HepG2 (cell line): Measurements from ENCODE around the gene UBE2Q2. TPM values are rescaled to one million over a fixed set of nuclear protein-coding genes. Genes with fewer than 3 reads are reported as not detected.

ENCODE experiments used
- ATAC-seq: fragments of 200-7000 bp; cut with Tn5 transposase; 3 replicates; pipeline ENCODE4 v1.9.1; 2020; ENCODE audit warnings: mild to moderate bottlenecking, moderate library complexity
- BruUV-seq: library from RNA; stranded (reverse); fragments of 400-500 nt; replicated peaks from 2 replicates; lab custom pipeline; 2021; lab: Mats Ljungman, UMichigan
- CTCF ChIA-PET: fragments of 300-600 bp; formaldehyde crosslinking; extraction: SDS; loops from one replicate; lab custom pipeline; 2021; ENCODE audit warnings: low total read pairs, inconsistent platforms, low intra/inter-chr PET ratio; lab: Yijun Ruan, JAX
- POLR2A ChIA-PET: fragments of 350-600 bp; sonication (Branson Sonifier 250); formaldehyde crosslinking; loops from one replicate; lab custom pipeline; 2020; ENCODE audit warnings: antibody characterized with exemption, inconsistent platforms; lab: Yijun Ruan, JAX
- DNase-seq: peaks from one replicate; pipeline ENCODE4 v3.0.0-alpha.2; 2015; ENCODE audit warnings: low spot score
- FAIRE-seq: peaks from 3 replicates; lab custom pipeline; 2011; peaks lifted over from hg19 to GRCh38; lab: Jason Lieb, UNC
- H2AFZ ChIP-seq: one replicate; pipeline ENCODE4 v1.6.1; 2011; ENCODE audit warnings: low read length, inconsistent platforms
- H3K27ac ChIP-seq: fragments of 300-600 bp; 3 replicates; pipeline ENCODE4 v1.8.0; 2011; ENCODE audit warnings: mixed run types, mild to moderate bottlenecking, mixed read lengths, low read length, inconsistent platforms; ENCODE audit not compliant: insufficient read depth; ENCODE audit errors: extremely low read length
- H3K27me3 ChIP-seq, 2 experiments: fragments of 200-600 bp in 1 of 2; 2 replicates in 1 of 2; 3 replicates in 1 of 2; pipeline versions ENCODE4 v1.6.0 to v1.8.0; 2011; ENCODE audit warnings: low read length in 2 of 2, mild to moderate bottlenecking in 2 of 2, moderate library complexity in 2 of 2, inconsistent platforms in 1 of 2; ENCODE audit not compliant: insufficient read depth in 2 of 2, control insufficient read depth in 1 of 2
- H3K36me3 ChIP-seq, 2 experiments: fragments of 200-600 bp in 1 of 2; replicated peaks in 1 of 2; 2 replicates in 1 of 2; 3 replicates in 1 of 2; pipeline versions ENCODE4 v1.5.1 to v1.8.0; 2011; ENCODE audit warnings: low read length in 2 of 2, inconsistent platforms in 1 of 2; ENCODE audit not compliant: insufficient read depth in 2 of 2, control insufficient read depth in 1 of 2
- H3K4me1 ChIP-seq: 2 replicates; pipeline ENCODE4 v1.5.1; 2012; ENCODE audit warnings: low read length, inconsistent platforms; ENCODE audit not compliant: insufficient read depth
- H3K4me2 ChIP-seq: 2 replicates; pipeline ENCODE4 v1.6.0; 2011; ENCODE audit warnings: low read depth, low read length, inconsistent platforms
- H3K4me3 ChIP-seq, 3 experiments: fragments of 200-600 bp in 1 of 3; sonication (generic), shearing (Covaris generic) in 1 of 3; replicated peaks in 1 of 3; 2 replicates each; pipeline ENCODE4 v1.5.1; 2011 to 2016; ENCODE audit warnings: low read length in 3 of 3, inconsistent platforms in 2 of 3, low read depth in 2 of 3, mild to moderate bottlenecking in 2 of 3, control low read depth in 1 of 3, mixed read lengths in 1 of 3; ENCODE audit not compliant: insufficient read depth in 1 of 3
- H3K79me2 ChIP-seq: one replicate; pipeline ENCODE4 v1.6.1; 2011; ENCODE audit warnings: low read length, inconsistent platforms; ENCODE audit not compliant: insufficient read depth
- H3K9ac ChIP-seq: 2 replicates; pipeline ENCODE4 v1.6.0; 2011; ENCODE audit warnings: mild to moderate bottlenecking, low read depth, low read length, inconsistent platforms; ENCODE audit not compliant: insufficient read depth
- H3K9me3 ChIP-seq: 2 replicates; pipeline ENCODE4 v1.5.1; 2012; ENCODE audit warnings: mild to moderate bottlenecking, low read length
- H4K20me1 ChIP-seq: 2 replicates; pipeline ENCODE4 v1.6.0; 2011; ENCODE audit warnings: inconsistent platforms, mild to moderate bottlenecking, low read length, moderate library complexity; ENCODE audit not compliant: insufficient read depth
- GMEB1 ChIP-seq: sonication (generic); formaldehyde crosslinking; IDR thresholded peaks from 2 replicates; pipeline ENCODE4 v1.5.1; 2020; ENCODE audit warnings: missing genetic modification reagents, mild to moderate bottlenecking, borderline replicate concordance
- MIXL1 ChIP-seq: IDR thresholded peaks from 2 replicates; pipeline ENCODE4 v1.6.1; 2016
- MTERF4 ChIP-seq: sonication (generic); formaldehyde crosslinking; IDR thresholded peaks from 2 replicates; pipeline ENCODE4 v1.8.0; 2023; ENCODE audit warnings: mild to moderate bottlenecking, missing genetic modification reagents
- TBX3 ChIP-seq: fragments of 450-650 bp; IDR thresholded peaks from 2 replicates; pipeline ENCODE4 v1.6.1; 2017; ENCODE audit warnings: antibody characterized with exemption, mild to moderate bottlenecking, inconsistent platforms, borderline replicate concordance
- ZNF331 ChIP-seq: sonication (generic); formaldehyde crosslinking; IDR thresholded peaks from 2 replicates; pipeline ENCODE4 v1.4.0; 2020; ENCODE audit warnings: missing genetic modification reagents
- ZNF761 ChIP-seq: sonication (generic); formaldehyde crosslinking; conservative IDR thresholded peaks from 2 replicates; pipeline ENCODE4 v1.4.0; 2020; ENCODE audit warnings: mild to moderate bottlenecking, missing genetic modification reagents
- whole genome bisulfite sequencing: methylation state at CpG from one replicate; pipeline ENCODE4 v1.1.6; 2017; ENCODE audit warnings: low lambda C conversion rate; 5-methylcytosine and 5-hydroxymethylcytosine counted together
- in situ Hi-C: cut with HindIII; loops from 2 replicates; pipeline ENCODE4 v1.10.0; 2017; ENCODE audit warnings: low pct_unique_long_range_greater_than_20kb; ENCODE audit not compliant: extremely low pct_ligation_motif_present
- intact Hi-C: fragments of 100-400 bp; cut with micrococcal nuclease; formaldehyde crosslinking; loops from one replicate; pipeline ENCODE4 v1.10.0; 2022; ENCODE audit not compliant: unreplicated experiment
- polyA plus RNA-seq, 8 experiments: library from polyadenylated mRNA; depleted of rRNA in 3 of 8; stranded (reverse) in 7 of 8; unstranded in 1 of 8; fragments of >200 nt; fragmentation: Illumina TruSeq in 4 of 8; extraction: Trizol in 4 of 8; gene quantifications; 2 replicates each; pipeline versions ENCODE4 v1.2.1 to v1.2.3, GENCODE V29; 2011 to 2016; ENCODE audit warnings: low read depth in 4 of 8, missing spikeins in 1 of 8, mixed read lengths in 1 of 8; ENCODE audit not compliant: insufficient read depth in 1 of 8
- total RNA-seq, 5 experiments: library from RNA; depleted of rRNA; stranded (reverse); fragments of >200 nt; fragmentation: Illumina TruSeq; extraction: Trizol; gene quantifications; 2 replicates each; pipeline ENCODE4 v1.2.3, GENCODE V29; 2016; ENCODE audit warnings: low read depth in 1 of 5
- TF ChIP-seq, protein P1 (sequence below), 2 experiments: IDR thresholded peaks; 2 replicates each; pipeline ENCODE4 v1.6.1; 2011 to 2012; ENCODE audit warnings: low read length in 2 of 2, borderline replicate concordance in 1 of 2, low read depth in 1 of 2, mild to moderate bottlenecking in 1 of 2, moderate library complexity in 1 of 2

The UBE2Q2 gene
- total and polyA plus RNA-seq, 2 of the 13 experiments (the other 11 are each of a cell fraction or from before 2014, with no cell fraction given) = 10.6 to 20.4 TPM

DNA sequence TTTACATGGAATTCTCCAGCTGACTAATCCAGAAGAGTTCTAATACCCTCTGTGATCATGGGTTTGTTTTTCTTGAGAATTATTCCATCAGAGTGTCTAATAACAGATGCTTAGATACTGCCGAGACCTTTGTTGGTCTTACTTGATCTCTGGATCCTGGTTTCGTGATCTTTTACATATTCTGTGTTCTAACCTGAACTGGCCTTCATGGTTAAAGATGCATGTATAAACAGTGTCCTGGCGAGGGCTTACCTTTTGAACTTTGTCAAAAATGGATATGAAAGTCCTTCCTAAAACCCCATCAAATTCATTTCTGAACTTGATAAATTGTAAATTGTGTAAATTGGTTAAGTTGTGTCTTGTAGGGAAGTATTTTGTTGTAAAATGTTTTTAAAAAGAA lies 24.8 kb downstream of the UBE2Q2 start:
- intact Hi-C loops (no loop called here), in situ Hi-C loops (no loop called here)
- Histone ChIP-seq H3K36me3 (peaks cover 1 to 21% of the 10 kb centered on the region in 2 experiments; a peak in 4 of 5 replicates), H3K27me3 (no peaks in the 10 kb centered on the region; a peak in 1 of 5 replicates), H3K9ac (no peak overlapping the region), H4K20me1 (no peaks in the 10 kb centered on the region; the same call in 1 of the 2 replicates), H2AFZ (no peak overlapping the region), H3K79me2 (no peaks in the 10 kb centered on the region), H3K9me3 (no peaks in the 10 kb centered on the region), H3K27ac (no peak overlapping the region)
- ATAC-seq = no peak
- no peak for FAIRE-seq
- WGBS = 92% methylated on average over 3 of the region's 3 CpGs
- POLR2A ChIA-PET = no interaction called here
- no peak for TF ChIP-seq GMEB1 (CRISPR knock-in tag)
- TF ChIP-seq MIXL1 = no peak
- TF ChIP-seq ZNF331 = no peak
- no peak for TF ChIP-seq MTERF4 (CRISPR knock-in tag)
- TF ChIP-seq, protein P1, sequence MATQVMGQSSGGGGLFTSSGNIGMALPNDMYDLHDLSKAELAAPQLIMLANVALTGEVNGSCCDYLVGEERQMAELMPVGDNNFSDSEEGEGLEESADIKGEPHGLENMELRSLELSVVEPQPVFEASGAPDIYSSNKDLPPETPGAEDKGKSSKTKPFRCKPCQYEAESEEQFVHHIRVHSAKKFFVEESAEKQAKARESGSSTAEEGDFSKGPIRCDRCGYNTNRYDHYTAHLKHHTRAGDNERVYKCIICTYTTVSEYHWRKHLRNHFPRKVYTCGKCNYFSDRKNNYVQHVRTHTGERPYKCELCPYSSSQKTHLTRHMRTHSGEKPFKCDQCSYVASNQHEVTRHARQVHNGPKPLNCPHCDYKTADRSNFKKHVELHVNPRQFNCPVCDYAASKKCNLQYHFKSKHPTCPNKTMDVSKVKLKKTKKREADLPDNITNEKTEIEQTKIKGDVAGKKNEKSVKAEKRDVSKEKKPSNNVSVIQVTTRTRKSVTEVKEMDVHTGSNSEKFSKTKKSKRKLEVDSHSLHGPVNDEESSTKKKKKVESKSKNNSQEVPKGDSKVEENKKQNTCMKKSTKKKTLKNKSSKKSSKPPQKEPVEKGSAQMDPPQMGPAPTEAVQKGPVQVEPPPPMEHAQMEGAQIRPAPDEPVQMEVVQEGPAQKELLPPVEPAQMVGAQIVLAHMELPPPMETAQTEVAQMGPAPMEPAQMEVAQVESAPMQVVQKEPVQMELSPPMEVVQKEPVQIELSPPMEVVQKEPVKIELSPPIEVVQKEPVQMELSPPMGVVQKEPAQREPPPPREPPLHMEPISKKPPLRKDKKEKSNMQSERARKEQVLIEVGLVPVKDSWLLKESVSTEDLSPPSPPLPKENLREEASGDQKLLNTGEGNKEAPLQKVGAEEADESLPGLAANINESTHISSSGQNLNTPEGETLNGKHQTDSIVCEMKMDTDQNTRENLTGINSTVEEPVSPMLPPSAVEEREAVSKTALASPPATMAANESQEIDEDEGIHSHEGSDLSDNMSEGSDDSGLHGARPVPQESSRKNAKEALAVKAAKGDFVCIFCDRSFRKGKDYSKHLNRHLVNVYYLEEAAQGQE (IDR thresholded peaks at IDR 0.05; ENCODE audit: borderline replicate concordance in 1 of 2, low read depth in 1 of 2, low read length in 2 of 2) = no peak
- no peak for TF ChIP-seq TBX3
- no peak for TF ChIP-seq ZNF761 (CRISPR knock-in tag)
- TF ChIP-seq, all 625 proteins: peak for 0
- H3K4me1 ChIP-seq = peaks cover 3% of the 10 kb centered on the region; the same call in 1 of the 2 replicates
- H3K4me3 ChIP-seq = no peak overlapping the region
- DNase-seq = no peak
- no TSS peak for BruUV-seq
- CTCF ChIA-PET = no interaction called here
- no peak overlapping the region for H3K4me2 ChIP-seq
